CD4-positive, alpha-beta T cell (primary cell): ENCODE data around the gene ADGRG2. TPM values are rescaled to one million over a fixed set of nuclear protein-coding genes. Genes with fewer than 3 reads are reported as not detected.

Source experiments
- ATAC-seq: fragments of 200-7000 bp; cut with Tn5 transposase; one replicate; pipeline ENCODE4 v1.10.0; 2022; ENCODE audit warnings: mild to moderate bottlenecking; ENCODE audit not compliant: poor library complexity
- CTCF ChIA-PET: fragments of 350-600 bp; sonication (Branson Sonifier 250); formaldehyde crosslinking; loops from one replicate; lab custom pipeline; 2021; ENCODE audit warnings: antibody characterized with exemption, inconsistent platforms; lab: Charles Lee
- POLR2A ChIA-PET: fragments of 350-600 bp; sonication (Branson Sonifier 250); formaldehyde crosslinking; loops from one replicate; lab custom pipeline; 2021; ENCODE audit warnings: antibody characterized with exemption, inconsistent platforms; lab: Charles Lee
- DNase-seq, 14 experiments: peaks; one replicate each; pipeline ENCODE4 v3.0.0-alpha.2; 2013 to 2020; ENCODE audit warnings: mixed read lengths in 2 of 14
- H3K27ac ChIP-seq, 2 donors: one replicate each; pipeline versions ENCODE4 v1.5.1 to v1.7.0; 2013; ENCODE audit warnings: low read length in 2 of 2, low read depth in 1 of 2, mild to moderate bottlenecking in 1 of 2
- H3K27me3 ChIP-seq, 2 experiments: 1 replicate in 1 of 2; 2 replicates in 1 of 2; pipeline versions ENCODE4 v1.6.1 to v1.7.0; 2013; ENCODE audit warnings: low read length in 2 of 2, control low read depth in 1 of 2, mild to moderate bottlenecking in 1 of 2, moderate library complexity in 1 of 2; ENCODE audit not compliant: insufficient read depth in 2 of 2, control insufficient read depth in 1 of 2
- H3K36me3 ChIP-seq: one replicate; pipeline ENCODE4 v1.6.1; 2013; ENCODE audit warnings: low read length, control low read depth; ENCODE audit not compliant: insufficient read depth
- H3K4me1 ChIP-seq: one replicate; pipeline ENCODE4 v1.6.1; 2013; ENCODE audit warnings: low read length, control low read depth; ENCODE audit not compliant: insufficient read depth
- H3K4me3 ChIP-seq: one replicate; pipeline ENCODE4 v1.5.1; 2013; ENCODE audit warnings: mild to moderate bottlenecking, low read length, moderate library complexity
- H3K9me3 ChIP-seq, 2 experiments: 1 replicate in 1 of 2; 2 replicates in 1 of 2; pipeline versions ENCODE4 v1.6.1 to v1.7.0; 2013; ENCODE audit warnings: low read length in 2 of 2, mild to moderate bottlenecking in 2 of 2, control low read depth in 1 of 2, moderate library complexity in 1 of 2; ENCODE audit not compliant: control insufficient read depth in 1 of 2, insufficient read depth in 1 of 2
- H3K27ac Mint-ChIP-seq: one replicate; pipeline ENCODE4 v1.8.0; 2020; ENCODE audit warnings: mixed read lengths
- H3K27me3 Mint-ChIP-seq: one replicate; pipeline ENCODE4 v1.8.0; 2021; ENCODE audit warnings: mixed read lengths
- H3K36me3 Mint-ChIP-seq: one replicate; pipeline ENCODE4 v1.8.0; 2021; ENCODE audit warnings: low read depth, mixed read lengths
- H3K4me1 Mint-ChIP-seq: one replicate; pipeline ENCODE4 v1.8.0; 2021; ENCODE audit warnings: low read depth, mixed read lengths
- H3K4me3 Mint-ChIP-seq: one replicate; pipeline ENCODE4 v1.8.0; 2020; ENCODE audit warnings: mild to moderate bottlenecking, mixed read lengths
- H3K9me3 Mint-ChIP-seq: one replicate; pipeline ENCODE4 v1.8.0; 2020; ENCODE audit warnings: mixed read lengths
- CTCF ChIP-seq: fragments of 200-600 bp; IDR thresholded peaks from one replicate; pipeline ENCODE4 v1.8.0; 2022; ENCODE audit warnings: antibody characterized with exemption, mild to moderate bottlenecking
- intact Hi-C, 2 experiments: fragments of 100-400 bp; cut with DNase I in 1 of 2; cut with micrococcal nuclease in 1 of 2; formaldehyde crosslinking; loops; one replicate each; pipeline versions ENCODE4 v1.15.1 to v1.9.0; 2023 to 2025; cut with DNase I, micrococcal nuclease
- total RNA-seq, 174 experiments: library from RNA in 2 of 174; stranded (reverse) in 2 of 174; gene quantifications; one replicate each; pipeline ENCODE4 v1.2.3 and lab custom pipeline; 2021 to 2026

The ADGRG2 gene
- total RNA-seq, 2 experiments from 2014 or later, result not detected

DNA sequence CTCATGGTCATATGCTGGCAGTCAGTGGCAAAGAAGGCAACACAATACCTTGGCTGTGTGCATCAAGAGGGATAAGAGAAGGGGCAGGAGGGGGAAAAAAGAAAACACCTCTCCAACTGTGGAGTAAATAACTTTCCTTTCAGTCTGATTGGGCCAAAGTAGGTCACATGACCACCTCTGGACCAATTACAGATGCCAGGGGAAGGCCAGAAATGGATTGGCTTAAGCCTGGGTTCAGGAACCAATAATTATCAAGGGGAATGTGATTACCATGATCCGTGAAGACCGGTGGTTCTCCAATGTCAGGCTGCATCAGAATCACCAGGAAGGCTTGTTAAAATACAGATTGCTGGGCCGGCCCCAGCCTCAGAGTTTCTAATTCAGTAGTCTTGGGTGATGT lies 7.4 kb upstream of the ADGRG2 start:
- no peaks in the 10 kb centered on the region for H3K9me3 Mint-ChIP-seq
- ATAC-seq, result no peak
- intact Hi-C loops, result no loop called here
- POLR2A ChIA-PET, result no interaction called here
- DNase-seq, result no peak
- Histone ChIP-seq H3K9me3 (no peaks in the 10 kb centered on the region), H3K27me3 (no peaks in the 10 kb centered on the region), H3K4me1 (no peaks in the 10 kb centered on the region), H3K4me3 (no peak overlapping the region), H3K27ac (no peak overlapping the region), H3K36me3 (no peaks in the 10 kb centered on the region)
- H3K27me3 Mint-ChIP-seq, result peaks cover 18% of the 10 kb centered on the region
- no peak overlapping the region for H3K4me3 Mint-ChIP-seq
- no peak overlapping the region for H3K27ac Mint-ChIP-seq
- CTCF ChIA-PET, result no interaction called here
- no peaks in the 10 kb centered on the region for H3K4me1 Mint-ChIP-seq
- H3K36me3 Mint-ChIP-seq, result no peaks in the 10 kb centered on the region
- TF ChIP-seq CTCF, result no peak

GRCh38 chrX:19127649-19128168 lies 5.4 kb upstream of the ADGRG2 start:
- no peak overlapping the region for H3K4me3 Mint-ChIP-seq
- no peaks in the 10 kb centered on the region for H3K36me3 Mint-ChIP-seq
- Histone ChIP-seq H3K27ac (no peak overlapping the region), H3K27me3 (peaks cover 4 to 14% of the 10 kb centered on the region in 2 experiments), H3K9me3 (no peaks in the 10 kb centered on the region), H3K36me3 (no peaks in the 10 kb centered on the region), H3K4me1 (no peaks in the 10 kb centered on the region), H3K4me3 (no peak overlapping the region)
- peaks cover 33% of the 10 kb centered on the region for H3K27me3 Mint-ChIP-seq
- TF ChIP-seq CTCF, result no peak
- ATAC-seq (no peak), DNase-seq (no peak)
- no peaks in the 10 kb centered on the region for H3K4me1 Mint-ChIP-seq
- ChIA-PET POLR2A (no interaction called here), CTCF (no interaction called here)
- no peak overlapping the region for H3K27ac Mint-ChIP-seq
- H3K9me3 Mint-ChIP-seq, result no peaks in the 10 kb centered on the region
- intact Hi-C loops, result no loop called here

GRCh38 chrX:19122641-19123009 lies 357 bp upstream of the ADGRG2 start:
- Mint-ChIP-seq H3K27ac (no peak overlapping the region), H3K27me3 (peaks cover 50% of the 10 kb centered on the region), H3K4me3 (no peak overlapping the region), H3K9me3 (no peaks in the 10 kb centered on the region), H3K36me3 (no peaks in the 10 kb centered on the region), H3K4me1 (no peaks in the 10 kb centered on the region)
- Histone ChIP-seq H3K36me3 (no peaks in the 10 kb centered on the region), H3K4me3 (no peak overlapping the region), H3K27ac (no peak overlapping the region), H3K27me3 (peaks cover 10 to 22% of the 10 kb centered on the region in 2 experiments), H3K4me1 (peaks cover 6% of the 10 kb centered on the region), H3K9me3 (no peaks in the 10 kb centered on the region)
- no peak for ATAC-seq
- no peak for TF ChIP-seq CTCF
- ChIA-PET POLR2A (no interaction called here), CTCF (no interaction called here)
- intact Hi-C loops, result no loop called here
- DNase-seq, result no peak
